Coronary artery (tissue), 2 donors: ENCODE measurements around the gene LRP3.

Source experiments
- DNase-seq: peaks from one replicate; pipeline ENCODE4 v3.0.0-alpha.2; 2017; ENCODE audit warnings: low spot score
- H3K27ac ChIP-seq, 2 donors: fragments of 200-600 bp; sonication (generic); one replicate each; pipeline ENCODE4 v1.5.1; 2016 to 2019
- H3K4me3 ChIP-seq: fragments of 200-600 bp; sonication (generic); 2 replicates; pipeline ENCODE4 v1.5.1; 2016; ENCODE audit warnings: mild to moderate bottlenecking, moderate library complexity
- TF ChIP-seq, protein P1 (sequence below): fragments of 200-600 bp; sonication (generic); IDR thresholded peaks from one replicate; pipeline ENCODE4 v1.5.1; 2019; ENCODE audit warnings: antibody characterized with exemption

The LRP3 gene

GRCh38 chr19:33197591-33198000, 3.5 kb downstream of the LRP3 start:
- no peak for DNase-seq
- Histone ChIP-seq H3K4me3 (no peak overlapping the region), H3K27ac (no peak overlapping the region)
- TF ChIP-seq, protein P1, sequence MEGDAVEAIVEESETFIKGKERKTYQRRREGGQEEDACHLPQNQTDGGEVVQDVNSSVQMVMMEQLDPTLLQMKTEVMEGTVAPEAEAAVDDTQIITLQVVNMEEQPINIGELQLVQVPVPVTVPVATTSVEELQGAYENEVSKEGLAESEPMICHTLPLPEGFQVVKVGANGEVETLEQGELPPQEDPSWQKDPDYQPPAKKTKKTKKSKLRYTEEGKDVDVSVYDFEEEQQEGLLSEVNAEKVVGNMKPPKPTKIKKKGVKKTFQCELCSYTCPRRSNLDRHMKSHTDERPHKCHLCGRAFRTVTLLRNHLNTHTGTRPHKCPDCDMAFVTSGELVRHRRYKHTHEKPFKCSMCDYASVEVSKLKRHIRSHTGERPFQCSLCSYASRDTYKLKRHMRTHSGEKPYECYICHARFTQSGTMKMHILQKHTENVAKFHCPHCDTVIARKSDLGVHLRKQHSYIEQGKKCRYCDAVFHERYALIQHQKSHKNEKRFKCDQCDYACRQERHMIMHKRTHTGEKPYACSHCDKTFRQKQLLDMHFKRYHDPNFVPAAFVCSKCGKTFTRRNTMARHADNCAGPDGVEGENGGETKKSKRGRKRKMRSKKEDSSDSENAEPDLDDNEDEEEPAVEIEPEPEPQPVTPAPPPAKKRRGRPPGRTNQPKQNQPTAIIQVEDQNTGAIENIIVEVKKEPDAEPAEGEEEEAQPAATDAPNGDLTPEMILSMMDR = no peak

- no peak for DNase-seq
- TF ChIP-seq, protein P1 = no peak
Measured at GRCh38 chr19:33198169-33198568, 4.0 kb downstream of the LRP3 start.

GRCh38 chr19:33199441-33200265, 5.5 kb downstream of the LRP3 start:
- Histone ChIP-seq H3K4me3 (no peak overlapping the region), H3K27ac (no peak overlapping the region)
- no peak for DNase-seq
- TF ChIP-seq, protein P1 = no peak

More at GRCh38 chr19:33198169-33198568, 4.0 kb downstream of the LRP3 start:
- no peak overlapping the region for H3K27ac ChIP-seq
- no peak overlapping the region for H3K4me3 ChIP-seq

- DNase-seq = no peak
- H3K4me3 ChIP-seq = no peak overlapping the region
- TF ChIP-seq, protein P1 = no peak
- no peak overlapping the region for H3K27ac ChIP-seq
Measured at GRCh38 chr19:33201473-33201872, 7.3 kb downstream of the LRP3 start.

DNA sequence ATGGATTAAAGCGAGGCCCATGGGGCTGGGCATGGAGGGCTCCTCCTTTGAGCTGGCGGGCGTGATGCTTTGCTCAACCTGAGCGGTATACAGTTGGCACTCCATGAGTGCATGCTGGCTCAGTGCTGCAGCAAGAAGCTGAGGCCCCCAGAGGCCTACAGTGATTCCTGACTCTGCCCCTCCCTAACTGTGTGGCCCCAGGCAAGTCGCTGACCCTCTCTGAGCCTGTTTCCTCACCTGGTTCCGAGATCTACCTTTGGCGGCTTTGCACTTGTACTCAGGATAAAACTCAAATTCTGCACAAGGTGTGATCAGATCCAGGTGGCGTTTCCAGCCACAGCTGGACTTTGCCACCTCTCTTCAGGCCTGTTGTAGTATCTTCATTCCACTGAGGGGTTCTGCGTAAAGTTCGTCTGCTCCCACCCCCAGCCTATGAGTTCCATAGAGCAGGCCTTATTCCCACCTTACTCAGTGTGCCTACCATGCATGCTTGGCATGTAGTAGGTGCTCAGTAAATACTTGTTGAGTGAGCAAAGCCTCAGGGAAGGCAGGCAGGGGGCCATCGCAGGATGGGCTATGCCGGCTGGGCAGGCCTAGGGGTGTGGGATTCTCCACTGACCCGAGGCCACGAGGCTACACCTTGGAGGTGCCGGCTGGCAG, 7.9 kb downstream of the LRP3 start:
- no peak overlapping the region for H3K4me3 ChIP-seq
- DNase-seq = no peak
- TF ChIP-seq, protein P1 = no peak
- no peak overlapping the region for H3K27ac ChIP-seq

DNA sequence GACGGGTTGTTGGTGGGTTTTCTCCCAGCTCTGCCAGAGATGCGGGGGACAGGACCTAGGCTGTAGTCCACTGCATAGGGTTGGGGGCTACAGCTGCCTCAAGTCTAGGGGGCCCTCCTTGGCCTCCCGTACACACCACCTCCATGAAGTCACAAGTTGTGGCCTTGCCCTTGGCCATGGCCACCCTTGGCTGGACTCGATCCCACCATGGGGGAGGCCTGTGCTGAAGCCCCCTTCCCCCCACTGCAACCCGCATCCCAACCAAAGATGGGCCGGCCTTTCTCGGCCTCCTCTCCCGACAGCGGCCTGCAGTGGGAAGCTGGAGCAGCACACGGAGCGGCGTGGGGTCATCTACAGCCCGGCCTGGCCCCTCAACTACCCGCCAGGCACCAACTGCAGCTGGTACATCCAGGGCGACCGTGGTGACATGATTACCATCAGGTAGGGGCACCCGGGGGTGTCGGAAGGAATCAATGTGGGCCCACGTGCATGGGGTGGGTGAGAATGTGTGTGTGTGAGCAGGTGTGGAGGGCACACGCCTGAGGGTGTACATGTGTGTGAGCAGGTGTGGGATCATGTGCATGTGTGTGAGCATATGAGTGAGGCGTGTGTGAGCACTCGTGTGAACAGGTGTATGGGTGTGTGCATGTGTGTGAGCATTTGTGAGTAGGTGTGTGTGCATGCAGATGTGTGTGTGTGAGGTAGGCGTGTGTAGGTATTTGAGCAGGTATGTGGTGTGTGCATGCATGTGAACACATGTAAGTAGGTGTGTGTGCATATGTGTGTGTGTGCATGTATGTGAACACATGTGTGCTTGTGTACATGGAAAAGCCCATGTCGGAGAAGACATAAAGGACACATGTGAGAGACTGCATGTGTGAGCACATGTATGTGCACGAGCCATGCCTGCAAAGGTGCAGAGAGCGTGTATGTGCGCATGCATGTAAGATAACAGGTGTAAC, 8.7 kb downstream of the LRP3 start:
- no peak for DNase-seq
- Histone ChIP-seq H3K4me3 (no peak overlapping the region), H3K27ac (no peak overlapping the region)
- TF ChIP-seq, protein P1 = no peak
